ENCODE measurements around the gene KMT2B.
"Not testable (repeated sequence)": the region's sequence is repeated elsewhere in the genome, so short reads cannot be mapped to it uniquely, and the experiment has no call there.

KMT2B gene

GRCh38 chr19:35717665-35718344 lies at the start of gene KMT2B:
TSS of gene KMT2B (plus strand) at chr19:35718003. CDS start at chr19:35718019, 16 bp downstream.
- no peak for DNase-seq (ENCODE audit: low spot score)

- no peak for DNase-seq (ENCODE audit: low spot score)
Measured at GRCh38 chr19:35669566-35669965, 48.2 kb upstream of the KMT2B start.

- DNase-seq (ENCODE audit: low spot score) = no peak
Measured at GRCh38 chr19:35669974-35670373, 47.8 kb upstream of the KMT2B start.

- DNase-seq (ENCODE audit: low spot score) = no peak
Measured at GRCh38 chr19:35670686-35671085, 47.1 kb upstream of the KMT2B start.

GRCh38 chr19:35671818-35672217 lies 46.0 kb upstream of the KMT2B start:
- DNase-seq (ENCODE audit: low spot score) = no peak

- DNase-seq (ENCODE audit: low spot score) = no peak
Measured at GRCh38 chr19:35673121-35673804, 44.5 kb upstream of the KMT2B start.

- no peak for DNase-seq (ENCODE audit: low spot score)
Measured at GRCh38 chr19:35675589-35676140, 42.1 kb upstream of the KMT2B start.

- DNase-seq (ENCODE audit: low spot score) = no peak
Measured at GRCh38 chr19:35689836-35690235, 28.0 kb upstream of the KMT2B start.

GRCh38 chr19:35691106-35691505 lies 26.7 kb upstream of the KMT2B start:
- not testable (repeated sequence) for DNase-seq (ENCODE audit: low spot score)

GRCh38 chr19:35692010-35692409 lies 25.8 kb upstream of the KMT2B start:
- DNase-seq (ENCODE audit: low spot score) = no peak

- no peak for DNase-seq (ENCODE audit: low spot score)
Measured at GRCh38 chr19:35693422-35693821, 24.4 kb upstream of the KMT2B start.

- peak; percentile 93 for DNase-seq (ENCODE audit: low spot score)
Measured at GRCh38 chr19:35693835-35694599, 23.8 kb upstream of the KMT2B start.

GRCh38 chr19:35695895-35696422 lies 21.8 kb upstream of the KMT2B start:
- DNase-seq (ENCODE audit: low spot score) = no peak

- no peak for DNase-seq (ENCODE audit: low spot score)
Measured at GRCh38 chr19:35696835-35697234, 21.0 kb upstream of the KMT2B start.

GRCh38 chr19:35702223-35703012 lies 15.4 kb upstream of the KMT2B start:
- peak; percentile 98 for DNase-seq (ENCODE audit: low spot score)

GRCh38 chr19:35703343-35703742 lies 14.5 kb upstream of the KMT2B start:
- DNase-seq (ENCODE audit: low spot score) = no peak

GRCh38 chr19:35704218-35704617 lies 13.6 kb upstream of the KMT2B start, which contains the start of gene ZBTB32:
TSS of gene ZBTB32 (plus strand) at chr19:35704558. CDS start at chr19:35714627, 10,069 bp downstream.
- DNase-seq (ENCODE audit: low spot score) = no peak

GRCh38 chr19:35708391-35708790 lies 9.4 kb upstream of the KMT2B start:
- DNase-seq (ENCODE audit: low spot score) = no peak

GRCh38 chr19:35710784-35711723 lies 6.7 kb upstream of the KMT2B start:
- peak; percentile 52 for DNase-seq (ENCODE audit: low spot score)
